ENCODE measurements around the gene LHFPL2. TPM values are rescaled to one million over a fixed set of nuclear protein-coding genes. Genes with fewer than 3 reads are reported as not detected.

LHFPL2 gene
- total RNA-seq, 4 donors from 2014 or later = 10.3 to 11.6 (median 10.8) TPM

DNA sequence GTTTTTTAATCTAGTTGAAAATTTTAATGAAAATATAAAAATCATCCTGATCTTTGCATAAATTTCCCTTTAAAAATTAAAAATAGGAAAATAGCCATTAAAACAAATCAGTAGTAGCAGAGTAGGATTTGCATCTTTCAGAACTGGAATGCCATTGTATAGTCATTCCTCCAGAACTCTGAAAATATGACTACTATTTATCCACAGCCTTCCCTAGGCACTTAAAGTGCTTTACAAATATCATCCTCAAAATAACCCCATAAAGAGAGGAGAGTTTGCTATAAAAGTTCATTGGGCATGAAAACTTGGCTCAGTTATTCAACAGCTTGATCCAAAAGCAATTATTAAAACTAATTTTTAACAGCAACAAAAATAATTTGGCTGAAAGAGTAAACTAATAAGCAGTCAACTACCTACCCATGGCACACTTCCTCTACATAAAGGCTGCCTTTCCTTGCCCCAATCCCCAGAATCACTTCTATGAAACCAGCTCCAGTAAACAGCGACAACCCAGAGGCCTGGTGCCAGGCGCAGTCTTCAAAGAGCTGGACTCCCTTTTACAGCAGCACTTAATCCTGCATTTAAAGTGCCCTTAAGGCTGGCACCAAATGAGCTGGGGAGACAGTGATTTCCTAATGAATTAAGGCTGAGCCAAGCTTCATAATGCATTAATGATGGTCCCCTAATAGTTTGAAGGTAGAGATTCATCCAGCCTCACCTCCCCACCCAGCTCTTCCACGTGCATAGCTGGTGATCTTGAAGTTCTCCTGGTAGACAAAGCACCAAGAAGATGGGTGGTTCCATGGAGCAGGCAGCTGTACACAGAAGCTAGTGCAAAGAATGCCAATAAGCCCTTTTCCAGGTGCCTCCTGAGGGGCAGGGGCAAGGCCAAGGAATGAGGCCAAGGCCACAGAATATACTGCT is 36.1 kb downstream of the LHFPL2 start:
- 82% methylated on average over 3 of the region's 3 CpGs for WGBS
- Histone ChIP-seq H3K36me3 (no peaks in the 10 kb centered on the region), H3K9me3 (no peaks in the 10 kb centered on the region), H3K27me3 (no peaks in the 10 kb centered on the region), H3K4me3 (no peak overlapping the region), H3K4me1 (peaks cover 14% of the 10 kb centered on the region), H3K27ac (no peak overlapping the region)
- no peak for TF ChIP-seq POLR2AphosphoS5 (IDR thresholded peaks at IDR 0.05)
- TF ChIP-seq, protein P1, sequence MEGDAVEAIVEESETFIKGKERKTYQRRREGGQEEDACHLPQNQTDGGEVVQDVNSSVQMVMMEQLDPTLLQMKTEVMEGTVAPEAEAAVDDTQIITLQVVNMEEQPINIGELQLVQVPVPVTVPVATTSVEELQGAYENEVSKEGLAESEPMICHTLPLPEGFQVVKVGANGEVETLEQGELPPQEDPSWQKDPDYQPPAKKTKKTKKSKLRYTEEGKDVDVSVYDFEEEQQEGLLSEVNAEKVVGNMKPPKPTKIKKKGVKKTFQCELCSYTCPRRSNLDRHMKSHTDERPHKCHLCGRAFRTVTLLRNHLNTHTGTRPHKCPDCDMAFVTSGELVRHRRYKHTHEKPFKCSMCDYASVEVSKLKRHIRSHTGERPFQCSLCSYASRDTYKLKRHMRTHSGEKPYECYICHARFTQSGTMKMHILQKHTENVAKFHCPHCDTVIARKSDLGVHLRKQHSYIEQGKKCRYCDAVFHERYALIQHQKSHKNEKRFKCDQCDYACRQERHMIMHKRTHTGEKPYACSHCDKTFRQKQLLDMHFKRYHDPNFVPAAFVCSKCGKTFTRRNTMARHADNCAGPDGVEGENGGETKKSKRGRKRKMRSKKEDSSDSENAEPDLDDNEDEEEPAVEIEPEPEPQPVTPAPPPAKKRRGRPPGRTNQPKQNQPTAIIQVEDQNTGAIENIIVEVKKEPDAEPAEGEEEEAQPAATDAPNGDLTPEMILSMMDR (IDR thresholded peaks at IDR 0.05) = no peak
- no peak for TF ChIP-seq POLR2A (IDR thresholded peaks at IDR 0.05)
- TF ChIP-seq EP300 (IDR thresholded peaks at IDR 0.05) = no peak
- DNase-seq (ENCODE audit: low spot score in 2 of 2) = no peak

DNA sequence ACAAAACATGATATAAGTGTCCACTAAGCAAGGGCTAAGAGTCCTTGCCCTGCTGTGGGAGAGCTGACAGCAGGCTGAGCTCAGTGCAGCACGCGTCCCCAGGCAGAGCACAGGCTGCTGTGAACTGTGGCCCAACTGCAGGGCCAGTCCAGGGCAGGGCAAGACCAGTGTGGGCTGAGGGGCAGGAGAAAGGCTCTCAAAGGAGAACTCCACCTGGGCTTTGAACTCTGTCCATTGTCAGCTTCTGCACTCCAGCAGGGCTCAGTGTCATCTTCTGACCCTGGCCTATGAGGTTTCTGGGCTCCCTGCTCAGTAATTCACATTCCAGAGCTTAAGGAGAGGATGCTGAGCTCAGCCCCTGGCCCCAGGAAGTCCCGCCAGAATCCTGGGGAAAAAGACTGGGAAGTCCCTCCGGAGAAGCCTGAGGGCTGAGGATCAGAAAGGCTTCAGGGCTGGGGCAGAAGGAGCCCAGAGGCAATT is 37.4 kb downstream of the LHFPL2 start:
- Histone ChIP-seq H3K27me3 (no peaks in the 10 kb centered on the region), H3K9me3 (no peaks in the 10 kb centered on the region), H3K27ac (no peak overlapping the region), H3K4me3 (no peak overlapping the region), H3K4me1 (peaks cover 16% of the 10 kb centered on the region), H3K36me3 (no peaks in the 10 kb centered on the region)
- no peak for DNase-seq (ENCODE audit: low spot score in 2 of 2)
- WGBS = 88% methylated on average over 4 of the region's 4 CpGs
- TF ChIP-seq POLR2AphosphoS5 (IDR thresholded peaks at IDR 0.05) (no peak), EP300 (IDR thresholded peaks at IDR 0.05) (no peak), POLR2A (IDR thresholded peaks at IDR 0.05) (no peak)
- TF ChIP-seq, protein P1 (IDR thresholded peaks at IDR 0.05) = no peak

DNA sequence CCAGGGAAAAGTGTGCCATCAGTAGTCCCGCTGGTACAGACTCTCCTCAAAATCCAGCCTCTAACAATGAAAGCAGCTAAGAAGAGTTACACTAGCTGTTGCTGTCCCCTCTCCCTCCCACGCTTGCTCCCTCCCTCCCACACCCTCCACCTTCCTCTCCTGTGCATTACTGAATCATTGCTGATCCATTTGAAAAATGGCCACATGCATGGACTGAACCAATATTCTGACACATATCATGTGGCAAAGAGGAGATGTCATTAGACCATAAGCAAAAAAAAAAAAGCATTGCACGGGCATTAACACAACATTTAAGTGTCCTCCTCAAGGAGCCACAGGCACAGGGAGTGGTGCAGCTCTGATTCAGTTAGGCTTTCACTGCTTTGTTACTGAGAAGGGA is 37.9 kb downstream of the LHFPL2 start:
- Histone ChIP-seq H3K4me3 (no peak overlapping the region), H3K4me1 (peaks cover 21% of the 10 kb centered on the region), H3K27me3 (no peaks in the 10 kb centered on the region), H3K9me3 (no peaks in the 10 kb centered on the region), H3K36me3 (no peaks in the 10 kb centered on the region), H3K27ac (peak overlapping the region; percentile 30)
- no peak for TF ChIP-seq EP300 (IDR thresholded peaks at IDR 0.05)
- TF ChIP-seq, protein P1 (IDR thresholded peaks at IDR 0.05) = no peak
- no peak for TF ChIP-seq POLR2AphosphoS5 (IDR thresholded peaks at IDR 0.05)
- no peak for TF ChIP-seq POLR2A (IDR thresholded peaks at IDR 0.05)
- no peak for DNase-seq (ENCODE audit: low spot score in 2 of 2)
- WGBS = 81% methylated on average over 3 of the region's 3 CpGs

DNA sequence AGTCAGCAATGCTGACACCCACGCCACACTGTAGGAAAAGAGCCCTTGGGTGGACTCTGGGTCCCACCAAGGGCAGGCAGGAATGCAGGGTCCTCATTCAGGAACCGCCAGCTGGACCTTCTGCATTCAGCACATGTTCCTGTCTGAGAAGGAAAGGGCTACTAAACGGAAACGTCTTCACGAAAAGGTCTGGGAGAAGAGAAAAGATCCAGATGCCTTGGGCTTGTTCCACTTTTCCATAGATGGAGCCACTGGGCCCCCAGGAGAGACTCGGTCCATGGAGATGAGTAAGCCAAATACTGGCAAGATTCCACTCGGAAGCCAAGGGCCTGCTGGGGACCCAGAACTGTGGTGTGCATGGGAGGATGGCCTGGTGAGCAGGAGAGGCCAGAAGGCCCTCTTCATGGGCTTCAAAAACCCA is 38.4 kb downstream of the LHFPL2 start:
- peak overlapping the region; percentile 30 for H3K27ac ChIP-seq
- WGBS = 74% methylated on average over 7 of the region's 7 CpGs
- DNase-seq (ENCODE audit: low spot score in 2 of 2) = no peak
- H3K4me1 ChIP-seq = peaks cover 21% of the 10 kb centered on the region
- H3K9me3 ChIP-seq = no peaks in the 10 kb centered on the region
- no peaks in the 10 kb centered on the region for H3K36me3 ChIP-seq
- H3K4me3 ChIP-seq = no peak overlapping the region
- no peaks in the 10 kb centered on the region for H3K27me3 ChIP-seq
- TF ChIP-seq POLR2A (IDR thresholded peaks at IDR 0.05) (no peak), EP300 (IDR thresholded peaks at IDR 0.05) (no peak), POLR2AphosphoS5 (IDR thresholded peaks at IDR 0.05) (no peak)
- TF ChIP-seq, protein P1 (IDR thresholded peaks at IDR 0.05) = no peak

DNA sequence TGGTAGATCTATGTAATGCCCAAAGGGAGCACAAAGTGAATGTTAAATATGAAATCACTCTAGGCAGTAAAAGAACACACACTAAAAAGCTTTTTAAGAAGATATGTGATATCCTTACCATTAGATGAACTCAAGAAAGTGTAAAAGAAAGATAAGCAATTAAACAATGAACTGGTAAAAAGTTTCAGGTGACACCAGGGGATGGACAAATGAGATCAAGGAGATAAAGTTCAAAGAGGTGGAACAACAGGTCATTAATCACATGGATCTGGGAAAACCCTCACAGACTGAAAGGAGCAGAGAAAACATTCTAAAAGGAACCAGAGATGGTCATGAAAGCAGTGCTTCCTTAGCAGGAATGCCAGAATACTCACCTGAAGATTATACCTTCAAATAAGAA is 40.7 kb downstream of the LHFPL2 start:
- no peak overlapping the region for H3K4me3 ChIP-seq
- no peaks in the 10 kb centered on the region for H3K9me3 ChIP-seq
- TF ChIP-seq, protein P1 (IDR thresholded peaks at IDR 0.05) = no peak
- TF ChIP-seq POLR2AphosphoS5 (IDR thresholded peaks at IDR 0.05) = no peak
- TF ChIP-seq POLR2A (IDR thresholded peaks at IDR 0.05) = no peak
- no peaks in the 10 kb centered on the region for H3K36me3 ChIP-seq
- DNase-seq (ENCODE audit: low spot score in 2 of 2) = no peak
- H3K4me1 ChIP-seq = peaks cover 21% of the 10 kb centered on the region
- no peaks in the 10 kb centered on the region for H3K27me3 ChIP-seq
- H3K27ac ChIP-seq = no peak overlapping the region

Data from suprapubic skin (tissue), 4 donors.